ENCODE measurements around the gene PPP2R3A.
"Not testable (repeated sequence)": the region's sequence is repeated elsewhere in the genome, so short reads cannot be mapped to it uniquely, and the experiment has no call there.

Gene PPP2R3A

DNA sequence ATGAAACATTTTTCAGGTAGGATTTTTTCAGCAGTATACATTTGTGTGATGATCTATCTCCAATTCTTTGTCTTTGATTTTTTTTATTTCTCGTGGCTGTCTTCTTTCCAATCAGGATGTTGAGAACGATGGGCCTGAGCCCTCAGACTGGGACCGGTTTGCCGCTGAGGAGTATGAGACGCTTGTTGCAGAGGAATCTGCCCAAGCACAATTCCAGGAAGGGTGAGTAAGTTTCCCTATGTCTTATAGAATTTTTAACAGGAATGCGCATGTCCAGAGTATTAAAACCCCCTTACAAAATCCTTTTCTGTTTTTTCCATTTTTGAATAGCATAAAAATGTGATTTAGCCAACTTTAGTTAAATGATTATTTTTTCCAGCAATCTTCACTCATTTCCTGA lies 140.6 kb downstream of the PPP2R3A start:
- peak in 1 of 2 donors; percentile 47 for DNase-seq (ENCODE audit: low read depth in 2 of 2)
- no peak for TF ChIP-seq CTCF (IDR thresholded peaks at IDR 0.05; ENCODE audit: low read depth, low read length)
- H3K4me3 ChIP-seq (replicated peaks in 1 of 2; ENCODE audit: low read depth in 2 of 2, low read length in 2 of 2), result no peak overlapping the region

- no peak overlapping the region for H3K4me3 ChIP-seq (replicated peaks in 1 of 2; ENCODE audit: low read depth in 2 of 2, low read length in 2 of 2)
- no peak for TF ChIP-seq CTCF (IDR thresholded peaks at IDR 0.05; ENCODE audit: low read depth, low read length)
- no peak for DNase-seq (ENCODE audit: low read depth in 2 of 2)
These were observed 144.0 kb downstream of the PPP2R3A start for GRCh38 chr3:136109499-136109898.

DNA sequence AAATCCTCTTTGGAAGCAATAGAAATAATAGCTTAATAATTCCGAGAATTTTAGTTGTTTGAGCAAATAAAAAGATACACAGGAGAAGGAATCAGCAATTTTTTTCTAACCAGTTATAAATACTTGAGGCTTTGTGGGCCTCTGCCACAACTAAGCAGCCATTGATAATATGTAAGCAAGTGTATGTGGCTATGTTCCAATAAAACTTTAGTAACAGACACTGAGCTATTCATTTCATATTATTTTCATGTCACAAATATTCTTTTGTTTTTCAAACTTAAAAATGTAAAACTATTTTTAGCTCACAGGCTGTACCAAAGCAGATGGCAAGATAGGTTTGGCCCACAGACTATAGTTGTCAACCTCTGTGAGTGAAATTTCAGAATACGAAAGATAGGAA lies 145.0 kb downstream of the PPP2R3A start:
- TF ChIP-seq CTCF (IDR thresholded peaks at IDR 0.05; ENCODE audit: low read depth, low read length), result no peak
- no peak for DNase-seq (ENCODE audit: low read depth in 2 of 2)
- no peak overlapping the region for H3K4me3 ChIP-seq (replicated peaks in 1 of 2; ENCODE audit: low read depth in 2 of 2, low read length in 2 of 2)

GRCh38 chr3:136114421-136114820 lies 148.9 kb downstream of the PPP2R3A start:
- DNase-seq (ENCODE audit: low read depth in 2 of 2), result no peak
- H3K4me3 ChIP-seq (replicated peaks in 1 of 2; ENCODE audit: low read depth in 2 of 2, low read length in 2 of 2), result no peak overlapping the region
- TF ChIP-seq CTCF (IDR thresholded peaks at IDR 0.05; ENCODE audit: low read depth, low read length), result no peak

DNA sequence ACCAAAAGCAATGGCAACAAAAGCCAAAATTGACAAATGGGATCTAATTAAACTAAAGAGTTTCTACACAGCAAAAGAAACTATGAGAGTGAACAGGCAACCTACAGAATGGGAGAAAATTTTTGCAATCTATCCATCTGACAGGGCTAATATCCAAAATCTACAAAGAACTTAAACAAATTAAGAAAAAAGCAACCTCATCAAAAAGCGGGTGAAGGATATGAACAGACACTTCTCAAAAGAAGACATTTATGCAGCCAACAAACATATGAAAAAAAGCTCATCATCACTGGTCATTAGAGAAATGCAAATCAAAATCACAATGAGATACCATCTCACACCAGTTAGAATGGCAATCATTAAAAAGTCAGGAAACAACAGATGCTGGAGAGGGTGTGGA lies 153.8 kb downstream of the PPP2R3A start:
- not testable (repeated sequence) for DNase-seq (ENCODE audit: low read depth in 2 of 2); H3K4me3 ChIP-seq (replicated peaks in 1 of 2; ENCODE audit: low read depth in 2 of 2, low read length in 2 of 2)

DNA sequence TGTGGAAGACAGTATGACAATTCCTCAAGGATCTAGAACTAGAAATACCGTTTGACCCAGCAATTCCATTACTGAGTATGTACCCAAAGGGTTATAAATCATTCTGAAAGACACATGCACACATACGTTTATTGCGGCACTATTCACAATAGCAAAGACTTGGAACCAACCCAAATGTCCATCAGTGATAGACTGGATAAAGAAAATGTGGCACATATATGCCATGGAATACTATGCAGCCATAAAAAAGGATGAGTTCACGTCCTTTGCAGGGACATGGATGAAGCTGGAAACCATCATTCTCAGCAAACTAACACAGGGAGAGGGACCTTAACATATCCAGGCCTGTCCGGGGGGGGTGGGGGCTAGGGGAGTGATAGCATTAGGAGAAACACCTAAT lies 154.3 kb downstream of the PPP2R3A start:
- DNase-seq (ENCODE audit: low read depth in 2 of 2); H3K4me3 ChIP-seq (replicated peaks in 1 of 2; ENCODE audit: low read depth in 2 of 2, low read length in 2 of 2): not testable (repeated sequence)

DNA sequence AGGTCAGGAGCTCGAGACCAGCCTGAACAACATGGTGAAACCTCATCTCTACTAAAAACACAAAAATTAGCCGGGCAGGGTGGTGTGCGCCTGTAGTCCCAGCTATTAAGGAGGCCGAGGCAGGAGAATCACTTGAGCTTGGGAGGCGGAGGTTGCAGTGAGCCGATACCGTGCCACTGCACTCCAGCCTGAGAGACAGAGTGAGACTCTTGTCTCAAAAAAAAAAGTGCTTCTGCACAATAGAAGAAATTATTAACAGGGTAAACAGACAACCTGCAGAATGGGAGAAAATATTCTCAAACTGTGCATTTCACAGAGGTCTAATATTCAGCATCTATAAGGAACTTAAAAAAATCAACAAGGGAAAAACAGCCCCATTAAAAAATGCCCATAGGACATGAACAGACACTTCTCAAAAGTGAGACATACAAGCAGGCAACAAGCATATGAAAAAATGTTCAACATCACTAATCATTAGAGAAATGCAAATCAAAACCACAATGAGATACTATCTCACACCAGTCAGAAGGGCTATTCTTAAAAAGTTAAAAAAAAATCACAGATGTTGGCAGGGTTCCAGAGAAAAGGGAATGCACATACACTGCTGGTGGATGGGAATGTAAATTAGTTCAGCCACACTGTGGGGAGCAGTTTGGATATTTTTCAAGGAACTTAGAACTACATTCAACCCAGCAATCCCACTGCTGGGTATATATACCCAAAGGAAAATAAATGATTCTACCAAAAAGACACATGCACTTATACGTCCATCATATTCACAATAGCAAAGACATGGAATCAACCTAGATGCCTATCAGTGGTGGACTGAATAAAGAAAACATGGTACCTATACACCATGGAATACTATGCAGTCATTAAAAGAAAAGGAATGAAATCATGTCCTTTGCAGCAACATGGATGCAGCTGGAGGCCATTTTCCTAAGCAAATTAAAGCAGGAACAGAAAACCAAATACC lies 155.1 kb downstream of the PPP2R3A start:
- TF ChIP-seq CTCF (IDR thresholded peaks at IDR 0.05; ENCODE audit: low read depth, low read length), result no peak
- H3K4me3 ChIP-seq (replicated peaks in 1 of 2; ENCODE audit: low read depth in 2 of 2, low read length in 2 of 2), result no peak overlapping the region
- peak in 1 of 2 donors; percentile 37 for DNase-seq (ENCODE audit: low read depth in 2 of 2)

DNA sequence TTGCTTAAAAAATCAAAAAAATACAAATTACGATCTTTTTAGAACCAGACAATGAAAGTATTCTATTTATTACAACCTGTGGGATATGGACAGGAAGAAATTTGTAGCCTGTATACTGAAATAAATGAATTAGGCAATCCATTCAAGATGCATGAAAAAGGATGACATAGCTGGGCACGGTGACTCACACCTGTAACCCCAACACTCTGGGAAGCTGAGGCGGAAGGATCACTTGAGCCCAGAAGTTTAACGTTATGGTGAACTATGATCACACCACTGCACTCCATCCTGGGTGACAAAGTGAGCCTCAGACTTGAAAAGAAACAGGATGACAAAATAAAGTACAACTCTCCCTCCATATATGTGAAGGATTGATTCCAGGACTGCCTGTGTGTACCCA lies 156.5 kb downstream of the PPP2R3A start:
- no peak for TF ChIP-seq CTCF (IDR thresholded peaks at IDR 0.05; ENCODE audit: low read depth, low read length)
- no peak for DNase-seq (ENCODE audit: low read depth in 2 of 2)
- H3K4me3 ChIP-seq (replicated peaks in 1 of 2; ENCODE audit: low read depth in 2 of 2, low read length in 2 of 2), result no peak overlapping the region

DNA sequence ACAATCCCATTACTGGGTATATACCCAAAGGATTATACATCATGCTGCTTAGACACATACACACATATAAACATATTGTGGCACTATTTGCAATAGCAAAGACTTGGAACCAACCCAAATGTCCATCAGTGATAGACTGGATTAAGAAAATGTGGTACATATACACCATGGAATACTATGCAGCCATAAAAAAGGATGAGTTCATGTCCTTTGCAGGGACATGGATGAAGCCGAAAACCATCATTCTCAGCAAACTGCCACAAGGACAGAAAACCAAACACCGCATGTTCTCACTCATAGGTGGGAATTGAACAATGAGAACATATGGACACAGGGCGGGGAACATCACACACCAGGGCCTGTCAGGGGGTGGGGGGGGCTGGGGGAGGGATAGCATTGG lies 166.1 kb downstream of the PPP2R3A start:
- not testable (repeated sequence) for H3K4me3 ChIP-seq (replicated peaks in 1 of 2; ENCODE audit: low read depth in 2 of 2, low read length in 2 of 2); DNase-seq (ENCODE audit: low read depth in 2 of 2)

All from cardiac fibroblast (primary cell).